Left lung (tissue), 10 donors: ENCODE data around the gene CFAP90. TPM values are rescaled to one million over a fixed set of nuclear protein-coding genes. Genes with fewer than 3 reads are reported as not detected.
A peak's percentile ranks its signal among the peaks of the same experiment; 100 is the strongest.

ENCODE experiments used
- ATAC-seq: fragments of 200-7000 bp; cut with Tn5 transposase; one replicate; pipeline ENCODE4 v1.9.1; 2020; ENCODE audit warnings: moderate library complexity
- DNase-seq, 4 donors: peaks; one replicate each; pipeline ENCODE4 v3.0.0-alpha.2; 2013 to 2020
- H3K27ac ChIP-seq, 2 donors: fragments of 200-600 bp; sonication (generic) in 1 of 2; one replicate each; pipeline versions ENCODE4 v1.5.0 to v1.8.0; 2020 to 2021
- H3K27me3 ChIP-seq, 2 donors: fragments of 200-600 bp; sonication (generic) in 1 of 2; one replicate each; pipeline versions ENCODE4 v1.5.0 to v1.8.0; 2020 to 2021
- H3K36me3 ChIP-seq, 2 donors: fragments of 200-600 bp; sonication (generic) in 1 of 2; one replicate each; pipeline versions ENCODE4 v1.5.0 to v1.8.0; 2020 to 2021
- H3K4me1 ChIP-seq, 2 donors: fragments of 200-600 bp; one replicate each; pipeline ENCODE4 v1.8.0; 2021
- H3K4me3 ChIP-seq, 2 donors: fragments of 200-600 bp; sonication (generic) in 1 of 2; one replicate each; pipeline versions ENCODE4 v1.5.0 to v1.8.0; 2020 to 2021; ENCODE audit warnings: mild to moderate bottlenecking in 1 of 2
- H3K9me3 ChIP-seq, 2 donors: fragments of 200-600 bp; sonication (generic) in 1 of 2; one replicate each; pipeline versions ENCODE4 v1.5.0 to v1.8.0; 2020 to 2021
- CTCF ChIP-seq, 2 donors: fragments of 200-600 bp; sonication (generic) in 1 of 2; IDR thresholded peaks; one replicate each; pipeline versions ENCODE4 v1.5.0 to v1.8.0; 2021; ENCODE audit warnings: antibody characterized with exemption in 2 of 2
- intact Hi-C, 2 donors: fragments of 100-400 bp; cut with DNase I; formaldehyde crosslinking; loops; one replicate each; pipeline versions ENCODE4 v1.11.2 to v1.14.2; 2022
- polyA plus RNA-seq, 6 donors: library from polyadenylated mRNA; unstranded; fragments of 120-200 nt; gene quantifications; one replicate each; pipeline ENCODE4 v1.2.1, GENCODE V29; 2013; ENCODE audit not compliant: insufficient read length in 6 of 6
- total RNA-seq, 2 donors: library from RNA; stranded (reverse); fragmentation: NEBNext Ultra II Directional; extraction: Animal tissue kit (Norgen Biotek cat#: 25700); gene quantifications; one replicate each; pipeline ENCODE4 v1.2.1, GENCODE V29; 2021
- donor health status: DM: no; HTN: yes; CAD: no.
- donor health status: DM: no; HTN: no; CAD: no.

Gene CFAP90
- total and polyA plus RNA-seq, 8 donors = 0.82 to 10.5 (median 5.9) TPM

GRCh38 chr5:7888901-7889300 lies 38.0 kb upstream of the CFAP90 start:
- intact Hi-C loops = no loop called here
- no peak overlapping the region for H3K4me3 ChIP-seq
- H3K4me1 ChIP-seq = peaks cover 4 to 11% of the 10 kb centered on the region in 2 donors
- H3K27me3 ChIP-seq = no peaks in the 10 kb centered on the region
- H3K27ac ChIP-seq = no peak overlapping the region
- H3K9me3 ChIP-seq = no peaks in the 10 kb centered on the region
- peaks cover 0 to 87% of the 10 kb centered on the region in 2 donors for H3K36me3 ChIP-seq
- no peak for TF ChIP-seq CTCF (IDR thresholded peaks at IDR 0.05)
- ATAC-seq (no peak), DNase-seq (no peak)

GRCh38 chr5:7886849-7887475 lies 36.0 kb upstream of the CFAP90 start:
- intact Hi-C loops = no loop called here
- no peaks in the 10 kb centered on the region for H3K9me3 ChIP-seq
- peak in 2 of 4 donors; percentile 34 to 48 for DNase-seq
- peaks cover 4 to 29% of the 10 kb centered on the region in 2 donors for H3K4me1 ChIP-seq
- peaks cover 0 to 87% of the 10 kb centered on the region in 2 donors for H3K36me3 ChIP-seq
- TF ChIP-seq CTCF (IDR thresholded peaks at IDR 0.05) = peak; percentile 21 to 51
- no peak overlapping the region for H3K4me3 ChIP-seq
- no peaks in the 10 kb centered on the region for H3K27me3 ChIP-seq
- ATAC-seq = peak; percentile 14
- H3K27ac ChIP-seq = peak overlapping the region in 1 of 2 donors; percentile 74

DNA sequence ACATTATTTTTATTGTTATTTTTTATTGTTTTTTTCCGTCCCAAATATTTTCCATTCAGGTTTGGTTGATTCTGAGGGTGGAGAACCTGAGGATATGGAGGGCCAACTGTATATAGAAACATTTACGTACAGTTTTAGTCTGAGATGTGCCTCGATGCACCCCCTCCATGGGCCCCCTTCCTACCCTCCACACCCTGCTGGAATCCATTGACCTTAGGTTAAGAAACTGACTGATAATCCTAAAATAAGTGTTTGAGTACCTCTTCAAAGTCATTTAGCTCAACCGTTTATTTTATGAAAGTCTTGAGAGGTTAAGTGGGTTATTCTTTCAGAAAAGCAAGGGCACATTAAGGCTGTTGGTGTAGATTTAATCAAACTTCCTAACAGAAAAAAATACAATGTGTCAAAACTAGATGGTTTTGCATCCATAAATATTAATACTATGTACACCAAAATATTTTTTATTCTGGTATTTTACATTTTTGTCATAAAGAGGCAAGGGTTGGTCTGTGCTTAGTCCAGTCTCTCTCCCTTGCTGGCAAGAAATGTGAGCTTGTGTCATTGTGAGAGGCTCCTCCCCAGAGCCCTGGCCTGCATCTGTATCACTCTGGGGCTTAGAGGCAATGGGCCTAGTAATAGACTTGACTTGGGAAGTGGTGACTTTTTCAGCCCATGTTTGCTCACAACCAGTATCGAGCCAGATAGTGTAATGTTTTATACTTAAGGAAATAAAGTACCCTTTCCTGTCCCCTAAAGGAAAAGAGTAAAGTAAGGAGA lies 33.7 kb upstream of the CFAP90 start:
- H3K36me3 ChIP-seq = peaks cover 0 to 85% of the 10 kb centered on the region in 2 donors
- ATAC-seq (peak; percentile 84), DNase-seq (peak in 1 of 4 donors; percentile 51)
- H3K27ac ChIP-seq = peak overlapping the region; percentile 25 to 74
- no peak overlapping the region for H3K4me3 ChIP-seq
- no peaks in the 10 kb centered on the region for H3K9me3 ChIP-seq
- no peaks in the 10 kb centered on the region for H3K27me3 ChIP-seq
- intact Hi-C loops = no loop called here
- H3K4me1 ChIP-seq = peaks cover 6 to 49% of the 10 kb centered on the region in 2 donors
- no peak for TF ChIP-seq CTCF (IDR thresholded peaks at IDR 0.05)

GRCh38 chr5:7882926-7883325 lies 32.0 kb upstream of the CFAP90 start:
- Histone ChIP-seq H3K4me3 (no peak overlapping the region), H3K4me1 (peaks cover 16 to 66% of the 10 kb centered on the region in 2 donors), H3K27ac (peak overlapping the region; percentile 51 to 64), H3K27me3 (no peaks in the 10 kb centered on the region), H3K36me3 (peaks cover 0 to 80% of the 10 kb centered on the region in 2 donors), H3K9me3 (no peaks in the 10 kb centered on the region)
- DNase-seq = peak in 1 of 4 donors; percentile 19
- intact Hi-C loops = no loop called here
- peak; percentile 5 for ATAC-seq
- TF ChIP-seq CTCF (IDR thresholded peaks at IDR 0.05) = no peak

DNA sequence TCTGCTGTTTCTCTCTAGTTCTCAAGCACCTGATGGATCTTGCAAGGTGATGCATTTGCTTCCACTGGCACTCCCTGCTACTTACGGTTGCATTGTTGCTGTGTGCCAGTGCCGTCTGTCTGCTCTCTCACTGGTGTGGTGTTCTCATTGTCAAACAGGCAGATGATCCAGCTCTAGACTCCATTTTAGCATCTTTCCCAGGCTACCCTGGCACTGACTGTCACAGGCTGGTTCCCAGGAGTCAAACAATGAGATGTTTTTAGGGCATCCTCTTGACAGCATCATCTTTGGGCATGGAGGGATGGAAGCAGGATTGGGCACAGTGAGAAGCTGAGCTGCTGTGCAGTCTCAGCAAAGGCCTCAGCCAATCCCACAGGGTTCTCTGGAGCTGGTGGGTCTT lies 30.9 kb upstream of the CFAP90 start:
- Histone ChIP-seq H3K9me3 (no peaks in the 10 kb centered on the region), H3K4me1 (peaks cover 23 to 77% of the 10 kb centered on the region in 2 donors), H3K27ac (peak overlapping the region; percentile 51 to 64), H3K4me3 (no peak overlapping the region), H3K36me3 (peaks cover 0 to 83% of the 10 kb centered on the region in 2 donors), H3K27me3 (no peaks in the 10 kb centered on the region)
- ATAC-seq (no peak), DNase-seq (no peak)
- intact Hi-C loops = no loop called here
- TF ChIP-seq CTCF (IDR thresholded peaks at IDR 0.05) = no peak
